Choroid plexus epithelial cell (primary cell): ENCODE results near the gene ZBTB40.

ENCODE experiments used
- DNase-seq: peaks from one replicate; pipeline ENCODE4 v3.0.0-alpha.2; 2010; ENCODE audit warnings: low read depth
- H3K4me3 ChIP-seq: 2 replicates; pipeline ENCODE4 v1.5.1; 2011; ENCODE audit warnings: low read depth, mild to moderate bottlenecking, control low read depth, low read length, moderate library complexity
- TF ChIP-seq, protein P1 (sequence below): conservative IDR thresholded peaks from 2 replicates; pipeline ENCODE4 v1.5.1; 2011; ENCODE audit warnings: low read depth, mild to moderate bottlenecking, control low read depth, inconsistent platforms, low read length, moderate library complexity

Gene ZBTB40

DNA sequence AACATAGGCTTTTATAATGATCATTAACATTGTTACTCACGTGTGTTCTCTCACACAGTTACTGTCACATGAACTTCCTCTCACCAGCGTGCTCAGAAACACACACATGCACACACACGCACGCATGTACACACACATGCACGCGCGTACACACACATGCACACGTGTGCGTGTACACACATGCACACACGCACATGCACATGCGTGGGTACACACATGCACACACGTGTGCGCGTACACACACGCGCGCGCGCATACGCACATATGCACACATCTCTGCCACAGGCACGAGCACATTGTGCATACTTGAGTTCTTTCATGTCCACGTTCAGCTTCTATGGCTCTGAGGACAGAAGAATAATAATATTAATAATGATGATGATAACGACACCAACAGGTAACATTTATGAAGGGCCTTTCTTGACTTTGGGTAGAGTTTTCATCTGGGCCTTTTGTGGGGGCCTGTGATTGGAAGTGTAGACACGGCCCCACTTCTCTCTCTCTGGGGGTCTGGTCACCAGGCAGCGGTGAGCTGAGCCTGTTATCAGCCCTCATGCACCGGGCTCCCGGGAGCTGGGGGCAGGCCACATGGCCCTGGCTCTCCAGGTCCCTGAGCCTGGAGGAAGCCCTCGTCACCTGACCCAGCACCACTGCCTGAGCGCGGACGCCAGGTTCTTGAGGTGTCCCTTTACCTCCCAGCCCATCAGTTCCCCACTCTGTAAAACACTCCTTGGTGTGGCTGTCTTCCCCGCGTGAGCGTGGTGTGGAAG, 118.7 kb downstream of the ZBTB40 start:
- no peak for DNase-seq
- H3K4me3 ChIP-seq, result no peak overlapping the region
- TF ChIP-seq, protein P1, sequence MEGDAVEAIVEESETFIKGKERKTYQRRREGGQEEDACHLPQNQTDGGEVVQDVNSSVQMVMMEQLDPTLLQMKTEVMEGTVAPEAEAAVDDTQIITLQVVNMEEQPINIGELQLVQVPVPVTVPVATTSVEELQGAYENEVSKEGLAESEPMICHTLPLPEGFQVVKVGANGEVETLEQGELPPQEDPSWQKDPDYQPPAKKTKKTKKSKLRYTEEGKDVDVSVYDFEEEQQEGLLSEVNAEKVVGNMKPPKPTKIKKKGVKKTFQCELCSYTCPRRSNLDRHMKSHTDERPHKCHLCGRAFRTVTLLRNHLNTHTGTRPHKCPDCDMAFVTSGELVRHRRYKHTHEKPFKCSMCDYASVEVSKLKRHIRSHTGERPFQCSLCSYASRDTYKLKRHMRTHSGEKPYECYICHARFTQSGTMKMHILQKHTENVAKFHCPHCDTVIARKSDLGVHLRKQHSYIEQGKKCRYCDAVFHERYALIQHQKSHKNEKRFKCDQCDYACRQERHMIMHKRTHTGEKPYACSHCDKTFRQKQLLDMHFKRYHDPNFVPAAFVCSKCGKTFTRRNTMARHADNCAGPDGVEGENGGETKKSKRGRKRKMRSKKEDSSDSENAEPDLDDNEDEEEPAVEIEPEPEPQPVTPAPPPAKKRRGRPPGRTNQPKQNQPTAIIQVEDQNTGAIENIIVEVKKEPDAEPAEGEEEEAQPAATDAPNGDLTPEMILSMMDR, result no peak

DNA sequence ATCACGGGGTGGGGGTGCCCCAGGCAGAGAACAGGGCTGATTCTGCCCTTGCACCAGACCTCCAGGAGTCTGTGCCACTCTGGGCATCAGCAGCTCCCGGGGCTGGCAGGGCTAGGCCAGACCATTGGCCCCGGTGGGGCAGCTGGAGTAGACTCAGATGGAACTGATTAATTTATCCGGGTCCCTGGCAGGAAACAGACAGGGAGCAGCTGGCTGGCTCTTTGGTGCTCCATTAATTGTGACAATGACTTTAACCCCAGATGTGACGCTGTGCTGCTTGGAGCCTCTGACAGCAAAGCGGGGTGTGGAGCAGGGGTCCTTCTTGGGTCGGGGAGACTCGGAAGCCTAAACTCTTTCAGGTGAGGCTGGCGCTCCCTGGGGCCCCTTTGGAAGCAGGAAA, 121.2 kb downstream of the ZBTB40 start:
- TF ChIP-seq, protein P1, result no peak

DNA sequence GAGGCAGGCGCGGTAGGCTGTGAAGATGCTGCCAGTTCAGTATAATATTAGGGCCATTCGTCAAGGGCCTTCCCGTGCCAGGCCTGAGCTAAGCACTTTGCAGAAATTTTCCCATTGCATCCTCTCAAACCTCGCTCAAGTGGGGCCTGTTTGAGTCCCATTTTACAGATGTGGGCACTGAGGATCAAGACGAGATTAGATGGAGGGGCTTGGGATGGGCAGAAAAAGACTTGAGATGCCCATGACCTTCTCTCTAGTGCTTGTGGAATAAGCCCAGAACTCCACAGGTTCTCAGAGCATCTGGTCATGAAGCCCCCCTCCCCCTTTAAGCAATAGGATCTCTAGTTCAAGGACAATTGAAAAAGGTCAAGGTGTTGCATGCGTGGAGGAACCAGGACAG, 121.6 kb downstream of the ZBTB40 start:
- H3K4me3 ChIP-seq, result no peak overlapping the region
- DNase-seq, result no peak
- TF ChIP-seq, protein P1, result no peak

More for the DNA sequence above, 121.2 kb downstream of the ZBTB40 start:
- DNase-seq, result no peak
- H3K4me3 ChIP-seq, result no peak overlapping the region

DNA sequence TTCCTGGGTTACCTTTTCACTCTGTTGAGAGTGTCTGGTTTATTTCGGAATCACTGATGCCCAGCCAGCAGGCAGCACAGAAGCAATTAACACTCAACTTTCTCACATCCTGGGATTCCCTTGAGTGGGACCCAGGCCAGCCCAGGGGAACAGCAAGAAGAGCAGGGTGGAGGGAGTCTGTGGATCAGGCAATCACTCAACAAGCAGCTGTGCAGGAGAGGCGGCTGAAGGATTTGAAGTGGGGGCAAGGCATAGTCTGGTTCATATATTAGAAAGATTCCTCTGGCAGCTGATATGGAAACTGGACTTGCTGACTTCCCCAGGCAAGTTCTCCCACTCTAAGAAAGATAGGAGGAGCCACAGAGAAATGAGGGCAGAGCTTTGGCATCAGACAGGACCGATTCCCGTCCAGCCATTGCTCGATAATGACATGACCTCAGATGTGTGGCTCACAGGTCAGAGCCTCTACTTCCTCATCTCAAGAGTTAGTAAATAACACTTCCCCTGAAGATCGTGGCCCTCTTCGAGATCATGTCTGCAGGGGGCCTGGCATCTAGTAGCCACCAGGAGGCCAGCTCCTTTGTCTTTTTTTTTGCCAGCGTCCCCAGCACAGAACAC, 124.0 kb downstream of the ZBTB40 start:
- TF ChIP-seq, protein P1, result peak; percentile 8
- no peak for DNase-seq
- no peak overlapping the region for H3K4me3 ChIP-seq

DNA sequence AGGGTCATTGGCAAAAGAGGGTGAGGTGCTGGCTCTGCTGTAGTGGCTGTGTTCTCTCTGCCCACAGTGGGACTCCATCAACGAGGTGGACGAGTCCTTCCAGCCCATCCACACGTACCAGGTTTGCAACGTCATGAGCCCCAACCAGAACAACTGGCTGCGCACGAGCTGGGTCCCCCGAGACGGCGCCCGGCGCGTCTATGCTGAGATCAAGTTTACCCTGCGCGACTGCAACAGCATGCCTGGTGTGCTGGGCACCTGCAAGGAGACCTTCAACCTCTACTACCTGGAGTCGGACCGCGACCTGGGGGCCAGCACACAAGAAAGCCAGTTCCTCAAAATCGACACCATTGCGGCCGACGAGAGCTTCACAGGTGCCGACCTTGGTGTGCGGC, 124.5 kb downstream of the ZBTB40 start:
- TF ChIP-seq, protein P1, result no peak
- DNase-seq, result no peak
- no peak overlapping the region for H3K4me3 ChIP-seq

DNA sequence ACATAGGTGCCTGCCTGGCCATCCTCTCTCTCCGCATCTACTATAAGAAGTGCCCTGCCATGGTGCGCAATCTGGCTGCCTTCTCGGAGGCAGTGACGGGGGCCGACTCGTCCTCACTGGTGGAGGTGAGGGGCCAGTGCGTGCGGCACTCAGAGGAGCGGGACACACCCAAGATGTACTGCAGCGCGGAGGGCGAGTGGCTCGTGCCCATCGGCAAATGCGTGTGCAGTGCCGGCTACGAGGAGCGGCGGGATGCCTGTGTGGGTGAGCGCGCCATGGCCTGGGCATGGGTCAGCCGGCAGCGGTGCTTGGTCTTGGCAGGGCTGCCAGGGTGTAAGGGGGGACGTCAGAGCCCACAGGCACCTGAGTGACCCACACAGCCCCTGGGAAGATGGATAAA, 125.0 kb downstream of the ZBTB40 start:
- no peak for DNase-seq
- TF ChIP-seq, protein P1, result no peak
- H3K4me3 ChIP-seq, result no peak overlapping the region
